ENCODE measurements around the gene NRIP1. TPM values are rescaled to one million over a fixed set of nuclear protein-coding genes. Genes with fewer than 3 reads are reported as not detected.

NRIP1 gene
- total and polyA plus RNA-seq, 10 donors: 5.2 to 67.8 (median 51.8) TPM

- Histone ChIP-seq H3K27me3 (replicated peaks in 1 of 7) (no peaks in the 10 kb centered on the region), H3K36me3 (peaks cover 0 to 41% (median 0%) of the 10 kb centered on the region in 6 donors), H3K9me3 (no peaks in the 10 kb centered on the region), H3K4me3 (no peak overlapping the region), H3K27ac (no peak overlapping the region), H3K4me1 (peaks cover 0 to 26% (median 13%) of the 10 kb centered on the region in 6 donors)
- DNase-seq: no peak
- no peak for TF ChIP-seq POLR2A (IDR thresholded peaks at IDR 0.05)
- intact Hi-C loops (cut with DNase I; ENCODE audit: low total_unique reads): no loop called here
- 92 to 96% (median 94%) methylated on average over 8 of the region's 8 CpGs for WGBS, 5 donors
Measured at GRCh38 chr21:14991957-14992356, 72.8 kb downstream of the NRIP1 start.

GRCh38 chr21:14989359-14989758, 75.4 kb downstream of the NRIP1 start:
- 78 to 93% (median 86%) methylated on average over 2 of the region's 2 CpGs for WGBS, 5 donors
- H3K4me3 ChIP-seq: no peak overlapping the region
- H3K36me3 ChIP-seq: peaks cover 0 to 41% (median 0%) of the 10 kb centered on the region in 6 donors
- intact Hi-C loops (cut with DNase I; ENCODE audit: low total_unique reads): no loop called here
- TF ChIP-seq POLR2AphosphoS5 (IDR thresholded peaks at IDR 0.05) (no peak), CTCF (IDR thresholded peaks at IDR 0.05 in 8 of 11, conservative IDR thresholded peaks at IDR 0.05 in 3 of 11) (no peak)
- H3K4me1 ChIP-seq: peaks cover 0 to 14% (median 4%) of the 10 kb centered on the region in 6 donors
- H3K27me3 ChIP-seq (replicated peaks in 1 of 7): no peaks in the 10 kb centered on the region
- no peak overlapping the region for H3K27ac ChIP-seq
- no peak for DNase-seq
- H3K9me3 ChIP-seq: no peaks in the 10 kb centered on the region

- H3K4me3 ChIP-seq: no peak overlapping the region
- H3K9me3 ChIP-seq: no peaks in the 10 kb centered on the region
- H3K36me3 ChIP-seq: peaks cover 0 to 45% (median 0%) of the 10 kb centered on the region in 6 donors
- no peak for DNase-seq
- 77 to 88% (median 78%) methylated on average over 3 of the region's 3 CpGs for WGBS, 5 donors
- H3K27ac ChIP-seq: no peak overlapping the region
- no peaks in the 10 kb centered on the region for H3K27me3 ChIP-seq (replicated peaks in 1 of 7)
- TF ChIP-seq POLR2AphosphoS5 (IDR thresholded peaks at IDR 0.05) (no peak), CTCF (IDR thresholded peaks at IDR 0.05 in 8 of 11, conservative IDR thresholded peaks at IDR 0.05 in 3 of 11) (no peak), POLR2A (IDR thresholded peaks at IDR 0.05) (no peak)
- intact Hi-C loops (cut with DNase I; ENCODE audit: low total_unique reads): no loop called here
- peaks cover 0 to 14% (median 4%) of the 10 kb centered on the region in 6 donors for H3K4me1 ChIP-seq
Measured at GRCh38 chr21:14988760-14989159, 76.0 kb downstream of the NRIP1 start.

GRCh38 chr21:14987370-14988170, 77.2 kb downstream of the NRIP1 start:
- no peak overlapping the region for H3K4me3 ChIP-seq
- H3K4me1 ChIP-seq: peaks cover 0 to 14% (median 4%) of the 10 kb centered on the region in 6 donors
- intact Hi-C loops (cut with DNase I; ENCODE audit: low total_unique reads): no loop called here
- peaks cover 0 to 43% (median 0%) of the 10 kb centered on the region in 6 donors for H3K36me3 ChIP-seq
- no peak for DNase-seq
- no peak for TF ChIP-seq CTCF (IDR thresholded peaks at IDR 0.05 in 8 of 11, conservative IDR thresholded peaks at IDR 0.05 in 3 of 11)
- TF ChIP-seq POLR2A (IDR thresholded peaks at IDR 0.05): no peak
- no peak for TF ChIP-seq POLR2AphosphoS5 (IDR thresholded peaks at IDR 0.05)
- 80 to 90% (median 87%) methylated on average over 5 of the region's 5 CpGs for WGBS, 5 donors
- no peaks in the 10 kb centered on the region for H3K9me3 ChIP-seq
- no peaks in the 10 kb centered on the region for H3K27me3 ChIP-seq (replicated peaks in 1 of 7)
- H3K27ac ChIP-seq: no peak overlapping the region

All from spleen (tissue), 11 donors.